Measurements from ENCODE around the gene SPCS3.
A peak's percentile ranks its signal among the peaks of the same experiment; 100 is the strongest.

SPCS3 gene

DNA sequence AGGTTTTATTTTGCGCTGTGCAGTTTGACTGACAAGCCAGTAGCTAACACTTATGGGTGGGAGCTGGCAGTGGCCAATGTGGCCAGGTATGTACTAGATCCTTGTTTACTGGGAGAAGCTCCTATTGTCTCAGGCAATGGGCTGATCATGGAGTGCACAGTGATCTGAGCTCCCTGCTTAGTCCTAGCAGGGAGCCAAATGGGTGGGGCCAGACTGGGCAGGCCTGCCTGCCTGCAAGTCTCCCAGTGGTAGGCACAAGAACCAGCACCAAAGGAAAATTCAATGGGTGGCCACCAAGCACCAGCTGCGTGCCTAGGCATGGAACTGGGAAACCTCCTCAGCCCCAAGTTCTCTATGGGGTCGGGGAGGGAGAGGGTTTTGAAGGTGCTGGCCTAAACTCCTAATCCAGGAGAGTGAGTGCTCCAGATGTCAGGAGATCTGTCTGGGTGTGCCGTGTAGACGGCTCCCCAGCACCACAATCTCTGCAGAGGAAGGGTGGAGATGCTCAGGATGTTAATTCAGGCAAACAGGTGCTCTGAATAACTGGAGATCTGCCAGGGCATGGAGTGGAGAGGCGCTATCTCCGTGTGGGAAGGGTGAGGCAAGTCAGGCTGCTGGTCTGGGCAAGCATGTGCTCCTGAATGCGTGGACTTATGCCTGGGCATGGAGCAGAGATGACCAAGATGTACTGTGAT, 48.2 kb downstream of the SPCS3 start:
- H3K27ac ChIP-seq, result no peak overlapping the region
- TF ChIP-seq CTCF (IDR thresholded peaks at IDR 0.05) (no peak), ZFX (IDR thresholded peaks at IDR 0.05; ENCODE audit: borderline replicate concordance) (no peak)

DNA sequence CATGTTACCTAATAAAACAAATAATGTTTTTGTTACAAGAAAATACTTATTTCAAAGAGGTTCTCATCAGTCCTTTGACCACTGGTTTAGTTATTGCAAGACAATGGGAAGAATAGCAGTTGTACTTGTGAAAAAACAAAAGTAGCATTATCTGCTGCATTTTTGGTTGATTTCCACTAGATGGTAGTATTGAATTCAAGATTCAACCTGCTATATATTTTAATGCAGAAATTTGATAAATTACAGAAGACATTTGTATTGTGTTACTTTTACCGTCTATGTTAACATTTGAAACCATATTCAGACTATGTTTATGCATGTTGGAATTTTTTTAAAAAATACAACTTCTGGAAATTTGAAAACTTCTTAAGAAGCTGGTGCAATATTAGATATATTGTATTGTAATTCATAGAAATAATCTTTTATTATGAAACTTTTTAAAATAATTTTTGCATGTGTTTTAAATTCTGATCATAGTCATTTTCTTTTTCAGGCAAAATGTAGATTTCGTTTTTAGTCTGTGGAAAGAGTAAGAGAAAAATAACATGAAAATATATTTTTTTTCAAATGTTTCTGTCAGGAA, 56.4 kb downstream of the SPCS3 start:
- no peak overlapping the region for H3K27ac ChIP-seq
- TF ChIP-seq ZFX (IDR thresholded peaks at IDR 0.05; ENCODE audit: borderline replicate concordance) (no peak), CTCF (IDR thresholded peaks at IDR 0.05) (peak; percentile 75)

DNA sequence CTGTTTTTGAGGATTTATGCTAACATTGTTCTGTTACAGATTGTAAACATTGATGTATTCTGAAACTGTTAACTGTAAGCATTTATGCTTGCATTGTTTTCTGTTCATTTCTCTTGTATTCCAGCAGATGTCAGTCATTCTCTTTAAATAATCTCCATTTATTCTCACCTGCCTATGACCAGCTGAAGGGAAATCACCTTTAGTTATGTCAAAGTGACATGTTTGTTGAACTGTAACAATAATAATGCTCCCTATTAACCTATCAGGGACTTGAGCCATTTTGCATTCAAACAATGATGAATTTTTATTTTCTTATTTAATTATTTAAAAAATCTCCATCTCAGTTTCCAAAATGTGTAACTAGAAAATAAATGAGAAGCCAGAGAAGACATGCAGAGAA, 58.0 kb downstream of the SPCS3 start:
- no peak overlapping the region for H3K27ac ChIP-seq

DNA sequence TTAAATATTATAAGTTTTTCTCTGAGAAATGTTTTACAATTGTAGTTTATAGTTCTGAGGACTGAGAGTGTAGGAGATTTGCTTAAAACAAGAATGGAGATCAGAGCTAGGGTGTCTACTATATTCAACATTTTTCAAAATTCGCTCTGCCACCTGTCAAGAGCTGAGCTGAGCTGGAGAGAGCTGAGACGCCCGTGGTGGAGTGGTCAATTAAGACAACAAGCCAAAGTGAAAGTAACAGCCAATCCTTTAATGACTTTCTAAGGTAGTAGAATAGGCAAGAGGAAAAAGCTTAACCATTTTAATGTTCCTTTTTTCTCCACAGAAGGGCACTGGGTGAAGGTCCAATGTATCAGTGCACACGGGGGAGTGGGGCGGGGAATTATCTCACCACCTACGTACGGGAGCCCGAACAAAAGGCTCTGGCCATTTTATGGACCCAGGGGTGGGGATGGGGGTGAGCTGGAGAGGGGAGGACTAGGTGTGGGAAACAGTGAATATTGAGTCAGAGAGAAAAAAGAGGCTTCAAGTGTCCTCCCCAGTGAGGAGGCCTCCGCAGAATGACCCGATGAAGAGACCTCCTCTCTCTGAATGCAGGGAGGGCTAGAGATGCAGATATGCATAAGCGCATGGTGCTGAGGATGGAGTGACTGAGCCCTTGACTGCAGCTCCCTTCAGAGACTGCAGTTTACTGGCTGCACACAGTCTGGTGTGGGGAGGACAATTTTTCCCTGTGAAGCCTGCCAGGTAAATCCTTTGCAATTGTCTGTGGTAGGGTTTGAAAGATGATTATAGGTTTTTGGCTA, 60.8 kb downstream of the SPCS3 start:
- H3K27ac ChIP-seq, result no peak overlapping the region
- TF ChIP-seq ZFX (IDR thresholded peaks at IDR 0.05; ENCODE audit: borderline replicate concordance) (no peak), CTCF (IDR thresholded peaks at IDR 0.05) (no peak)

More for the DNA sequence above, 58.0 kb downstream of the SPCS3 start:
- no peak for TF ChIP-seq ZFX (IDR thresholded peaks at IDR 0.05; ENCODE audit: borderline replicate concordance)
- TF ChIP-seq CTCF (IDR thresholded peaks at IDR 0.05), result peak; percentile 74

All from 22Rv1 (cell line).